Ishikawa (cell line): ENCODE results near the gene IVL.

Source experiments
- CEBPB ChIP-seq: IDR thresholded peaks from 2 replicates; pipeline ENCODE4 v1.6.1; 2012
- CREB1 ChIP-seq: IDR thresholded peaks from 2 replicates; pipeline ENCODE4 v1.6.1; 2012; ENCODE audit warnings: low read depth
- EGR1 ChIP-seq: IDR thresholded peaks from 2 replicates; pipeline ENCODE4 v1.6.1; 2012
- EP300 ChIP-seq: IDR thresholded peaks from 2 replicates; pipeline ENCODE4 v1.6.1; 2012; ENCODE audit warnings: borderline replicate concordance
- FOXM1 ChIP-seq: IDR thresholded peaks from 2 replicates; pipeline ENCODE4 v1.6.1; 2012; ENCODE audit warnings: low read depth, borderline replicate concordance
- MAX ChIP-seq: IDR thresholded peaks from 2 replicates; pipeline ENCODE4 v1.6.1; 2012
- NFIC ChIP-seq: IDR thresholded peaks from 2 replicates; pipeline ENCODE4 v1.6.1; 2012
- RAD21 ChIP-seq: IDR thresholded peaks from 2 replicates; pipeline ENCODE4 v1.6.1; 2012; ENCODE audit warnings: low read depth
- REST ChIP-seq: IDR thresholded peaks from 2 replicates; pipeline ENCODE4 v1.6.1; 2012; ENCODE audit warnings: low read depth, mild to moderate bottlenecking
- TAF1 ChIP-seq: IDR thresholded peaks from 2 replicates; pipeline ENCODE4 v1.6.1; 2012; ENCODE audit warnings: low read depth, mild to moderate bottlenecking
- TCF12 ChIP-seq: IDR thresholded peaks from 2 replicates; pipeline ENCODE4 v1.6.1; 2012; ENCODE audit warnings: low read depth
- TEAD4 ChIP-seq: IDR thresholded peaks from 2 replicates; pipeline ENCODE4 v1.6.1; 2012

- no peak for TF ChIP-seq RAD21
- TF ChIP-seq EGR1: no peak
- no peak for TF ChIP-seq TAF1
- TF ChIP-seq EP300: no peak
- TF ChIP-seq CEBPB: no peak
- TF ChIP-seq REST: no peak
- no peak for TF ChIP-seq TCF12
- no peak for TF ChIP-seq FOXM1
- no peak for TF ChIP-seq CREB1
- no peak for TF ChIP-seq NFIC
- TF ChIP-seq MAX: no peak
- no peak for TF ChIP-seq TEAD4
Measured at GRCh38 chr1:152946651-152947256, 38.4 kb downstream of the IVL start, which contains the start of gene SPRR5.
